Caco-2 (cell line): ENCODE data around the gene AANAT. TPM values are rescaled to one million over a fixed set of nuclear protein-coding genes. Genes with fewer than 3 reads are reported as not detected.

Experiments used
- BruUV-seq: library from RNA; stranded (reverse); fragments of 400-500 nt; replicated peaks from 2 replicates; lab custom pipeline; 2021; lab: Mats Ljungman, UMichigan
- CTCF ChIA-PET: fragments of 300-600 bp; sonication (Branson Sonifier 250); formaldehyde crosslinking; loops from one replicate; lab custom pipeline; 2022; ENCODE audit warnings: antibody characterized with exemption; lab: Charles Lee
- POLR2A ChIA-PET: fragments of 300-600 bp; sonication (Branson Sonifier 250); formaldehyde crosslinking; loops from one replicate; lab custom pipeline; 2022; ENCODE audit warnings: antibody characterized with exemption; lab: Charles Lee
- DNase-seq, 2 experiments: peaks; one replicate each; pipeline versions ENCODE4 v3.0.0 to v3.0.0-alpha.2; 2020 to 2022
- H3K27me3 ChIP-seq: replicated peaks from 2 replicates; pipeline ENCODE4 v1.6.0; 2011; ENCODE audit warnings: low read length; ENCODE audit not compliant: control insufficient read depth, insufficient read depth
- H3K36me3 ChIP-seq: 2 replicates; pipeline ENCODE4 v1.5.1; 2011; ENCODE audit warnings: low read length; ENCODE audit not compliant: control insufficient read depth, insufficient read depth
- H3K4me1 ChIP-seq: fragments of 250-450 bp; sonication (Bioruptor Pico); 2 replicates; pipeline ENCODE4 v1.5.1; 2020; ENCODE audit warnings: mild to moderate bottlenecking
- H3K4me3 ChIP-seq: 2 replicates; pipeline ENCODE4 v1.5.1; 2011; ENCODE audit warnings: low read depth, mild to moderate bottlenecking, control low read depth, low read length
- H3K9me3 ChIP-seq: fragments of 250-450 bp; sonication (Bioruptor Pico); 2 replicates; pipeline ENCODE4 v1.5.1; 2020; ENCODE audit warnings: mild to moderate bottlenecking, moderate library complexity
- H3K27ac Mint-ChIP-seq: one replicate; pipeline ENCODE4 v1.8.0; 2022; ENCODE audit warnings: mixed read lengths; ENCODE audit not compliant: unreplicated experiment
- H3K27me3 Mint-ChIP-seq: one replicate; pipeline ENCODE4 v1.8.0; 2022; ENCODE audit warnings: mixed read lengths; ENCODE audit not compliant: insufficient read depth, unreplicated experiment
- H3K36me3 Mint-ChIP-seq: one replicate; pipeline ENCODE4 v1.8.0; 2022; ENCODE audit warnings: mild to moderate bottlenecking, mixed read lengths; ENCODE audit not compliant: insufficient read depth, unreplicated experiment
- H3K4me1 Mint-ChIP-seq: one replicate; pipeline ENCODE4 v1.8.0; 2022; ENCODE audit warnings: low read depth, mixed read lengths; ENCODE audit not compliant: unreplicated experiment
- H3K4me3 Mint-ChIP-seq: one replicate; pipeline ENCODE4 v1.8.0; 2022; ENCODE audit warnings: mild to moderate bottlenecking, moderate library complexity, mixed read lengths; ENCODE audit not compliant: unreplicated experiment
- H3K9me3 Mint-ChIP-seq: one replicate; pipeline ENCODE4 v1.8.0; 2022; ENCODE audit warnings: mixed read lengths; ENCODE audit not compliant: unreplicated experiment
- CTCF ChIP-seq, 2 experiments: fragments of 200-600 bp in 1 of 2; IDR thresholded peaks; 1 replicate in 1 of 2; 2 replicates in 1 of 2; pipeline versions ENCODE4 v1.5.1 to v1.8.0; 2011 to 2022; ENCODE audit warnings: antibody characterized with exemption in 1 of 2, control low read depth in 1 of 2, inconsistent platforms in 1 of 2, low read depth in 1 of 2, low read length in 1 of 2, mild to moderate bottlenecking in 1 of 2, moderate library complexity in 1 of 2; ENCODE audit not compliant: insufficient read depth in 1 of 2, severe bottlenecking in 1 of 2, unreplicated experiment in 1 of 2
- intact Hi-C: fragments of 100-400 bp; cut with micrococcal nuclease; formaldehyde crosslinking; loops from one replicate; pipeline ENCODE4 v1.10.0; 2022; ENCODE audit not compliant: unreplicated experiment
- total RNA-seq: library from RNA; stranded (reverse); gene quantifications from 2 replicates; pipeline ENCODE4 v1.2.3, GENCODE V29; 2022

AANAT gene
- total RNA-seq, 1 experiment from 2014 or later: not detected

GRCh38 chr17:76474894-76475293 lies 7.5 kb downstream of the AANAT start:
- no peak for DNase-seq
- no peaks in the 10 kb centered on the region for H3K9me3 ChIP-seq
- peak overlapping the region; percentile 33 for H3K27ac Mint-ChIP-seq
- TF ChIP-seq CTCF (IDR thresholded peaks at IDR 0.05; ENCODE audit: insufficient read depth in 1 of 2, low read depth in 1 of 2, low read length in 1 of 2, severe bottlenecking in 1 of 2, unreplicated experiment in 1 of 2): no peak
- H3K36me3 ChIP-seq: no peaks in the 10 kb centered on the region; the same call in 1 of the 2 replicates
- H3K27me3 ChIP-seq: no peaks in the 10 kb centered on the region
- peaks cover 23% of the 10 kb centered on the region for H3K36me3 Mint-ChIP-seq
- intact Hi-C loops: no loop called here
- H3K4me3 Mint-ChIP-seq: no peak overlapping the region
- CTCF ChIA-PET: interaction anchor here (0.8 kb wide), 2 partner anchors 8 to 18 kb away, joined by 3 read pairs; no protein-coding TSS in a partner anchor
- peaks cover 5% of the 10 kb centered on the region for H3K4me1 Mint-ChIP-seq
- BruUV-seq: no TSS peak
- H3K9me3 Mint-ChIP-seq: no peaks in the 10 kb centered on the region
- no peak overlapping the region for H3K4me3 ChIP-seq
- H3K4me1 ChIP-seq: peaks cover 6% of the 10 kb centered on the region; the same call in 1 of the 2 replicates
- POLR2A ChIA-PET: no interaction called here
- no peaks in the 10 kb centered on the region for H3K27me3 Mint-ChIP-seq

GRCh38 chr17:76475302-76475701 lies 7.9 kb downstream of the AANAT start:
- peaks cover 23% of the 10 kb centered on the region for H3K36me3 Mint-ChIP-seq
- H3K27me3 ChIP-seq: no peaks in the 10 kb centered on the region
- no peaks in the 10 kb centered on the region for H3K9me3 ChIP-seq
- no peaks in the 10 kb centered on the region for H3K9me3 Mint-ChIP-seq
- peaks cover 5% of the 10 kb centered on the region for H3K4me1 Mint-ChIP-seq
- BruUV-seq: no TSS peak
- H3K4me1 ChIP-seq: peaks cover 6% of the 10 kb centered on the region; the same call in 1 of the 2 replicates
- no peak overlapping the region for H3K4me3 ChIP-seq
- no peaks in the 10 kb centered on the region; the same call in 1 of the 2 replicates for H3K36me3 ChIP-seq
- no peak overlapping the region for H3K4me3 Mint-ChIP-seq
- H3K27ac Mint-ChIP-seq: peak overlapping the region; percentile 33
- no peaks in the 10 kb centered on the region for H3K27me3 Mint-ChIP-seq
- ChIA-PET CTCF (interaction anchor here (0.6 to 1.2 kb wide), 4 partner anchors 9 to 179 kb away, joined by 3 to 6 read pairs (median 4); no protein-coding TSS in a partner anchor), POLR2A (no interaction called here)
- intact Hi-C loops: no loop called here
- DNase-seq: peak; percentile 50 to 57
- TF ChIP-seq CTCF (IDR thresholded peaks at IDR 0.05; ENCODE audit: insufficient read depth in 1 of 2, low read depth in 1 of 2, low read length in 1 of 2, severe bottlenecking in 1 of 2, unreplicated experiment in 1 of 2): no peak

- CTCF ChIA-PET: interaction anchor here (1.4 kb wide), 1 partner anchor 18 kb away, joined by 8 read pairs; no protein-coding TSS in a partner anchor
- POLR2A ChIA-PET: interaction anchor here (0.7 kb wide), 1 partner anchor 252 kb away, joined by 3 read pairs; no protein-coding TSS in a partner anchor
These were observed 9.3 kb downstream of the AANAT start for GRCh38 chr17:76476736-76477135.

More at GRCh38 chr17:76476736-76477135, 9.3 kb downstream of the AANAT start:
- H3K36me3 Mint-ChIP-seq: peaks cover 25% of the 10 kb centered on the region
- no peak for DNase-seq
- H3K36me3 ChIP-seq: no peaks in the 10 kb centered on the region; the same call in 1 of the 2 replicates
- peaks cover 6% of the 10 kb centered on the region; the same call in 1 of the 2 replicates for H3K4me1 ChIP-seq
- no peaks in the 10 kb centered on the region for H3K9me3 Mint-ChIP-seq
- no peak overlapping the region for H3K4me3 Mint-ChIP-seq
- H3K4me1 Mint-ChIP-seq: peaks cover 5% of the 10 kb centered on the region
- H3K9me3 ChIP-seq: no peaks in the 10 kb centered on the region
- H3K27me3 ChIP-seq: no peaks in the 10 kb centered on the region
- intact Hi-C loops: no loop called here
- no peak overlapping the region for H3K27ac Mint-ChIP-seq
- no peak for TF ChIP-seq CTCF (IDR thresholded peaks at IDR 0.05; ENCODE audit: insufficient read depth in 1 of 2, low read depth in 1 of 2, low read length in 1 of 2, severe bottlenecking in 1 of 2, unreplicated experiment in 1 of 2)
- H3K27me3 Mint-ChIP-seq: no peaks in the 10 kb centered on the region
- no TSS peak for BruUV-seq
- no peak overlapping the region for H3K4me3 ChIP-seq
